ENCODE results near the gene MPV17L.
"Not testable (repeated sequence)": the region's sequence is repeated elsewhere in the genome, so short reads cannot be mapped to it uniquely, and the experiment has no call there.

DNA sequence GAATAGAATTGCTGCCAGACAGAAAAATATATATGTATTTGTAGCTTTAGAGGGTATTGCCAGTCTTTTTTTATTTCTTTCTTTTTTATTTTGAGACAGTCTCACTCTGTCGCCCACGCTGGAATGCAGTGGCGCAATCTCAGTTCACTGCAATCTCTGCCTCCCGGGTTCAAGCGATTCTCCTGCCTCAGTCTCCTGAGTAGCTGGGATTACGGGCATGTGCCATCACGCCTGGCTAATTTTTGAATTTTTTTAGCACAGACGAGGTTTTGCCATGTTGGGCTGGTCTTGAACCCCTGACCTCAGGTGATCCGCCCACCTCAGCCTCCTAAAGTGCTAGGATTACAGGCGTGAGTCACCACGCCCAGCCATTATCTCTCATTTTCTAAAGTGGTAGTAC, 35.3 kb downstream of the MPV17L start:
- TF ChIP-seq, protein P1, sequence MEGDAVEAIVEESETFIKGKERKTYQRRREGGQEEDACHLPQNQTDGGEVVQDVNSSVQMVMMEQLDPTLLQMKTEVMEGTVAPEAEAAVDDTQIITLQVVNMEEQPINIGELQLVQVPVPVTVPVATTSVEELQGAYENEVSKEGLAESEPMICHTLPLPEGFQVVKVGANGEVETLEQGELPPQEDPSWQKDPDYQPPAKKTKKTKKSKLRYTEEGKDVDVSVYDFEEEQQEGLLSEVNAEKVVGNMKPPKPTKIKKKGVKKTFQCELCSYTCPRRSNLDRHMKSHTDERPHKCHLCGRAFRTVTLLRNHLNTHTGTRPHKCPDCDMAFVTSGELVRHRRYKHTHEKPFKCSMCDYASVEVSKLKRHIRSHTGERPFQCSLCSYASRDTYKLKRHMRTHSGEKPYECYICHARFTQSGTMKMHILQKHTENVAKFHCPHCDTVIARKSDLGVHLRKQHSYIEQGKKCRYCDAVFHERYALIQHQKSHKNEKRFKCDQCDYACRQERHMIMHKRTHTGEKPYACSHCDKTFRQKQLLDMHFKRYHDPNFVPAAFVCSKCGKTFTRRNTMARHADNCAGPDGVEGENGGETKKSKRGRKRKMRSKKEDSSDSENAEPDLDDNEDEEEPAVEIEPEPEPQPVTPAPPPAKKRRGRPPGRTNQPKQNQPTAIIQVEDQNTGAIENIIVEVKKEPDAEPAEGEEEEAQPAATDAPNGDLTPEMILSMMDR (IDR thresholded peaks at IDR 0.05) = not testable (repeated sequence)
- TF ChIP-seq POLR2A (IDR thresholded peaks at IDR 0.05) = not testable (repeated sequence)

Measured in vagina (tissue), 2 donors.